Activated CD4-positive, alpha-beta memory T cell treated with anti-CD3 and anti-CD28 coated beads, Interleukin-2, amount 10 ng/mL, durations not matched to agents 7 days and 5 days (primary cell): ENCODE data around the gene ZC3HAV1. TPM values are rescaled to one million over a fixed set of nuclear protein-coding genes. Genes with fewer than 3 reads are reported as not detected.

Source experiments
- total RNA-seq, 2 experiments: library from RNA; stranded (reverse); gene quantifications; one replicate each; pipeline ENCODE4 v1.2.3, GENCODE V29; 2021

The ZC3HAV1 gene
- total RNA-seq, 2 experiments from 2014 or later, result 129 to 133 TPM

Other genes with a start within 250 kb of the ZC3HAV1 start
- under 1 TPM; 0.33 to 0.40 TPM for gene KIAA1549, start 128.3 kb downstream of the ZC3HAV1 start, total RNA-seq
- 10 to 100 TPM; 16.7 to 17.8 TPM for gene ZC3HAV1L, start 73.7 kb downstream of the ZC3HAV1 start, total RNA-seq
- gene UBN2, start 121.5 kb upstream of the ZC3HAV1 start, total RNA-seq, result 10 to 100 TPM; 11.6 to 12.0 TPM
- 1 to 10 TPM; 9.9 TPM for gene FMC1, start 231.6 kb upstream of the ZC3HAV1 start, total RNA-seq